ENCODE data around the gene MED10. TPM values are rescaled to one million over a fixed set of nuclear protein-coding genes. Genes with fewer than 3 reads are reported as not detected.
A peak's percentile ranks its signal among the peaks of the same experiment; 100 is the strongest.

The MED10 gene
- total and polyA plus RNA-seq, 4 donors = 18.9 to 34.3 (median 31.4) TPM

GRCh38 chr5:6373081-6373846 is 5.1 kb downstream of the MED10 start:
- Histone ChIP-seq H3K9ac (ENCODE audit: insufficient read depth in 1 of 2, low read length in 2 of 2) (no peak overlapping the region), H3K4me1 (ENCODE audit: control insufficient read depth in 5 of 5, insufficient read depth in 5 of 5, low read length in 5 of 5) (peaks cover 4 to 10% (median 8%) of the 10 kb centered on the region in 5 donors), H3K27me3 (ENCODE audit: control insufficient read depth in 3 of 3, insufficient read depth in 3 of 3, low read length in 2 of 3) (no peaks in the 10 kb centered on the region), H3K9me3 (ENCODE audit: control insufficient read depth in 4 of 4, insufficient read depth in 3 of 4, low read length in 3 of 4) (no peaks in the 10 kb centered on the region), H3K27ac (ENCODE audit: low read depth in 1 of 2, low read length in 1 of 2) (peak overlapping the region in 1 of 2 donors; percentile 20), H3K4me3 (no peak overlapping the region), H3K36me3 (ENCODE audit: control insufficient read depth in 4 of 4, insufficient read depth in 4 of 4, low read length in 4 of 4) (peaks cover 42 to 51% (median 47%) of the 10 kb centered on the region in 4 donors)
- WGBS, 2 donors = 93 to 94% methylated on average over 17 of the region's 17 CpGs
- DNase-seq (no peak), ATAC-seq (ENCODE audit: insufficient read depth, low FRiP score) (no peak)
- no peak for TF ChIP-seq CTCF (IDR thresholded peaks at IDR 0.05; ENCODE audit: control extremely low read depth, extremely low read depth)

- no peak for ATAC-seq (ENCODE audit: insufficient read depth, low FRiP score)
- Histone ChIP-seq H3K27ac (ENCODE audit: low read depth in 1 of 2, low read length in 1 of 2) (peak overlapping the region in 1 of 2 donors; percentile 20), H3K9ac (ENCODE audit: insufficient read depth in 1 of 2, low read length in 2 of 2) (no peak overlapping the region), H3K4me1 (ENCODE audit: control insufficient read depth in 5 of 5, insufficient read depth in 5 of 5, low read length in 5 of 5) (peaks cover 4 to 8% (median 7%) of the 10 kb centered on the region in 5 donors), H3K36me3 (ENCODE audit: control insufficient read depth in 4 of 4, insufficient read depth in 4 of 4, low read length in 4 of 4) (peaks cover 42 to 52% (median 47%) of the 10 kb centered on the region in 4 donors), H3K4me3 (no peak overlapping the region), H3K9me3 (ENCODE audit: control insufficient read depth in 4 of 4, insufficient read depth in 3 of 4, low read length in 3 of 4) (no peaks in the 10 kb centered on the region), H3K27me3 (ENCODE audit: control insufficient read depth in 3 of 3, insufficient read depth in 3 of 3, low read length in 2 of 3) (no peaks in the 10 kb centered on the region)
- TF ChIP-seq CTCF (IDR thresholded peaks at IDR 0.05; ENCODE audit: control extremely low read depth, extremely low read depth) = no peak
- WGBS, 2 donors = 84 to 87% methylated on average over 23 of the region's 23 CpGs
- DNase-seq = peak in 2 of 3 donors; percentile 8 to 13
These were observed 5.9 kb downstream of the MED10 start for GRCh38 chr5:6372251-6373080.

GRCh38 chr5:6371079-6371810 is 7.1 kb downstream of the MED10 start:
- ATAC-seq (ENCODE audit: insufficient read depth, low FRiP score) = no peak
- Histone ChIP-seq H3K9ac (ENCODE audit: insufficient read depth in 1 of 2, low read length in 2 of 2) (no peak overlapping the region), H3K4me3 (no peak overlapping the region), H3K27ac (ENCODE audit: low read depth in 1 of 2, low read length in 1 of 2) (no peak overlapping the region), H3K4me1 (ENCODE audit: control insufficient read depth in 5 of 5, insufficient read depth in 5 of 5, low read length in 5 of 5) (peaks cover 0 to 2% (median 0%) of the 10 kb centered on the region in 5 donors), H3K9me3 (ENCODE audit: control insufficient read depth in 4 of 4, insufficient read depth in 3 of 4, low read length in 3 of 4) (no peaks in the 10 kb centered on the region), H3K27me3 (ENCODE audit: control insufficient read depth in 3 of 3, insufficient read depth in 3 of 3, low read length in 2 of 3) (no peaks in the 10 kb centered on the region), H3K36me3 (ENCODE audit: control insufficient read depth in 4 of 4, insufficient read depth in 4 of 4, low read length in 4 of 4) (peaks cover 39 to 56% (median 44%) of the 10 kb centered on the region in 4 donors)
- TF ChIP-seq CTCF (IDR thresholded peaks at IDR 0.05; ENCODE audit: control extremely low read depth, extremely low read depth) = no peak
- WGBS, 2 donors = 96 to 97% methylated on average over 19 of the region's 19 CpGs
- no peak for DNase-seq
